GM19324 (cell line): Measurements from ENCODE around the gene ZNF554.
"Not testable (repeated sequence)": the region's sequence is repeated elsewhere in the genome, so short reads cannot be mapped to it uniquely, and the experiment has no call there.

Experiments used
- ATAC-seq: cut with Tn5 transposase; IDR thresholded peaks from one replicate; pipeline ENCODE4 v1.9.1; 2021; ENCODE audit warnings: mild to moderate bottlenecking, moderate library complexity; ENCODE audit not compliant: unreplicated experiment, low FRiP score

The ZNF554 gene

GRCh38 chr19:2790557-2791271 lies 29.0 kb upstream of the ZNF554 start:
- no peak for ATAC-seq

GRCh38 chr19:2791440-2791839 lies 28.2 kb upstream of the ZNF554 start:
- no peak for ATAC-seq

GRCh38 chr19:2791876-2792275 lies 27.8 kb upstream of the ZNF554 start:
- no peak for ATAC-seq

GRCh38 chr19:2792666-2793065 lies 27.0 kb upstream of the ZNF554 start:
- not testable (repeated sequence) for ATAC-seq

- ATAC-seq, result no peak
Observed at GRCh38 chr19:2793126-2793525, 26.5 kb upstream of the ZNF554 start.

- no peak for ATAC-seq
Observed at GRCh38 chr19:2793577-2793976, 26.1 kb upstream of the ZNF554 start.

GRCh38 chr19:2795827-2796658 lies 23.6 kb upstream of the ZNF554 start:
- ATAC-seq, result no peak

GRCh38 chr19:2796659-2797266 lies 22.9 kb upstream of the ZNF554 start:
- no peak for ATAC-seq

GRCh38 chr19:2797280-2797679 lies 22.4 kb upstream of the ZNF554 start:
- no peak for ATAC-seq

GRCh38 chr19:2798158-2798685 lies 21.4 kb upstream of the ZNF554 start:
- ATAC-seq, result no peak

GRCh38 chr19:2798733-2799132 lies 20.9 kb upstream of the ZNF554 start:
- no peak for ATAC-seq

- no peak for ATAC-seq
Observed at GRCh38 chr19:2799273-2800020, 20.2 kb upstream of the ZNF554 start.

GRCh38 chr19:2800506-2800905 lies 19.2 kb upstream of the ZNF554 start:
- no peak for ATAC-seq

GRCh38 chr19:2802826-2803225 lies 16.8 kb upstream of the ZNF554 start:
- ATAC-seq, result no peak

GRCh38 chr19:2803486-2804155 lies 16.0 kb upstream of the ZNF554 start:
- no peak for ATAC-seq

GRCh38 chr19:2804156-2805004 lies 15.3 kb upstream of the ZNF554 start:
- no peak for ATAC-seq

GRCh38 chr19:2805261-2805900 lies 14.3 kb upstream of the ZNF554 start:
- ATAC-seq, result no peak

- no peak for ATAC-seq
Observed at GRCh38 chr19:2805991-2806649, 13.5 kb upstream of the ZNF554 start.
